Fibroblast of lung (primary cell): ENCODE results near the gene STARD3. TPM values are rescaled to one million over a fixed set of nuclear protein-coding genes. Genes with fewer than 3 reads are reported as not detected.

Experiments used
- DNase-seq, 2 donors: peaks; one replicate each; pipeline versions ENCODE4 v3.0.0 to v3.0.0-alpha.2; 2010; ENCODE audit warnings: low read depth in 2 of 2
- H2AFZ ChIP-seq: 2 replicates; pipeline ENCODE4 v1.5.1; 2012; ENCODE audit warnings: low read length, control low read depth, inconsistent platforms
- H3K27ac ChIP-seq: 2 replicates; pipeline ENCODE4 v1.5.1; 2011; ENCODE audit warnings: low read length, control low read depth; ENCODE audit not compliant: insufficient read depth
- H3K27me3 ChIP-seq: 2 replicates; pipeline ENCODE4 v1.5.1; 2011; ENCODE audit warnings: mild to moderate bottlenecking, low read length; ENCODE audit not compliant: control insufficient read depth, insufficient read depth
- H3K36me3 ChIP-seq: 2 replicates; pipeline ENCODE4 v1.5.1; 2011; ENCODE audit warnings: low read length; ENCODE audit not compliant: control insufficient read depth, insufficient read depth
- H3K4me1 ChIP-seq: 2 replicates; pipeline ENCODE4 v1.5.1; 2011; ENCODE audit warnings: low read length; ENCODE audit not compliant: control insufficient read depth, insufficient read depth; ENCODE audit errors: extremely low read depth
- H3K4me2 ChIP-seq: 2 replicates; pipeline ENCODE4 v1.5.1; 2011; ENCODE audit warnings: low read length, control low read depth; ENCODE audit not compliant: insufficient read depth; ENCODE audit errors: extremely low read depth
- H3K4me3 ChIP-seq, 4 experiments: fragments of 200-600 bp in 1 of 4; sonication (generic) in 1 of 4; replicated peaks in 1 of 4; 2 replicates each; pipeline ENCODE4 v1.5.1; 2011 to 2016; ENCODE audit warnings: low read length in 4 of 4, low read depth in 3 of 4, mild to moderate bottlenecking in 3 of 4, control low read depth in 2 of 4, inconsistent platforms in 1 of 4, mixed read lengths in 1 of 4; ENCODE audit not compliant: insufficient read depth in 1 of 4; ENCODE audit errors: control extremely low read depth in 1 of 4
- H3K79me2 ChIP-seq: 2 replicates; pipeline ENCODE4 v1.5.1; 2012; ENCODE audit warnings: mild to moderate bottlenecking, low read length, inconsistent platforms; ENCODE audit not compliant: control insufficient read depth, insufficient read depth
- H3K9ac ChIP-seq: 2 replicates; pipeline ENCODE4 v1.5.1; 2011; ENCODE audit warnings: mild to moderate bottlenecking, low read length, control low read depth; ENCODE audit not compliant: insufficient read depth
- H3K9me3 ChIP-seq: 2 replicates; pipeline ENCODE4 v1.5.1; 2012; ENCODE audit warnings: low read depth, low read length; ENCODE audit not compliant: control insufficient read depth, insufficient read depth
- H4K20me1 ChIP-seq: 2 replicates; pipeline ENCODE4 v1.5.1; 2011; ENCODE audit warnings: low read length; ENCODE audit not compliant: control insufficient read depth, insufficient read depth; ENCODE audit errors: extremely low read depth
- EZH2 ChIP-seq: IDR thresholded peaks from 2 replicates; pipeline ENCODE4 v1.5.1; 2012; ENCODE audit warnings: low read length, control low read depth, mild to moderate bottlenecking; ENCODE audit errors: missing control alignments
- polyA plus RNA-seq, 2 donors: library from polyadenylated mRNA; depleted of rRNA in 1 of 2; stranded (reverse) in 1 of 2; unstranded in 1 of 2; fragments of >200 nt; gene quantifications; 2 replicates each; pipeline ENCODE4 v1.2.1, GENCODE V29; 2011 to 2012; ENCODE audit warnings: missing spikeins in 1 of 2
- total RNA-seq: library from RNA; depleted of rRNA; stranded (reverse); fragments of >200 nt; gene quantifications from 2 replicates; pipeline ENCODE4 v1.2.1, GENCODE V29; 2014
- TF ChIP-seq, protein P1 (sequence below), 2 donors: IDR thresholded peaks in 1 of 2; conservative IDR thresholded peaks in 1 of 2; 1 replicate in 1 of 2; 2 replicates in 1 of 2; pipeline ENCODE4 v1.5.1; 2011 to 2012; ENCODE audit warnings: low read length in 2 of 2, control low read depth in 1 of 2, inconsistent platforms in 1 of 2, low read depth in 1 of 2, mild to moderate bottlenecking in 1 of 2

Gene STARD3
- total and polyA plus RNA-seq, 2 donors (not counting 1 experiment from before 2014, with no cell fraction given) = 30.4 to 31.7 TPM

DNA sequence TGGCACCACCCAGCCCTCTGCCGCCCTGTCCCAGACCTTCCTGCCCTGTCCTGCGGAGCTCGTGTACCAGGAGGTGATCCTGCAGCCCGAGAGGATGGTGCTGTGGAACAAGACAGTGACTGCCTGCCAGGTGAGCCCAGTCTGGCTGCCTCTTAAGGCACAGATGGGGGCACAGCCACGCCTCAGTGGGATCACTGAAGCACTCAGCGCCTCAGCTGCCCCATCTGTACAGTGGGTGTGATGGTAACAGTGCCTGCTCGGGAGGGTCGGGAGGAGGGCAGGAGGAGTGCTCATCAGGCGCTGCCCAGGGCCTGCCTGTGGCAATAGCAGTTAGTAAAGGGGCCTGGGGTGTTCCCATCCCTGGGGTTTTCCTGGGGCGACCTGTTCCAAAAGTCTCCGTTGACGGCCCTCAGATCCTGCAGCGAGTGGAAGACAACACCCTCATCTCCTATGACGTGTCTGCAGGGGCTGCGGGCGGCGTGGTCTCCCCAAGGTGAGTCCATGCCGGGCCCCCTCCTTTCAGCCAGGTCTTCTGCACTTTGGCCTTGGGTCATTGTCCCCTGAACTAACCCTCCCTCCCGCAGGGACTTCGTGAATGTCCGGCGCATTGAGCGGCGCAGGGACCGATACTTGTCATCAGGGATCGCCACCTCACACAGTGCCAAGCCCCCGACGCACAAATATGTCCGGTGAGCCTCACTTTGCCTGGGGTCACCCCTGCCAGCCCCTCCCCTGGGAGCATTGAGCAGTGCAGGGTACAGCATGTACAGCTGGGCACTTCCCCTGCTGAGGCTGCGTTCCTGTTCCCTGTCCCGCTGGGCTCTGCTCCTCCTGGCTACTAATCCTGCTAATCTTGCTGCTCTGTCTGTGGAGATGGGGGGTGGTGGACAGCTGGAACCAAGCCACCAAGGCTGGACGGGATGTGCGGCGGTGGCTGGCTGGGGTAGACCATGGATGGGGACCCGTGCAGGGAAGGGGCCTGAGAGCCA lies 23.7 kb downstream of the STARD3 start:
- Histone ChIP-seq H4K20me1 (no peaks in the 10 kb centered on the region), H3K79me2 (no peaks in the 10 kb centered on the region), H3K36me3 (peaks cover 10% of the 10 kb centered on the region), H3K4me3 (no peak overlapping the region), H3K9ac (no peak overlapping the region), H3K4me1 (no peaks in the 10 kb centered on the region), H3K27me3 (no peaks in the 10 kb centered on the region), H2AFZ (no peak overlapping the region), H3K9me3 (no peaks in the 10 kb centered on the region), H3K27ac (no peak overlapping the region), H3K4me2 (no peak overlapping the region)
- TF ChIP-seq EZH2 = no peak
- TF ChIP-seq, protein P1, sequence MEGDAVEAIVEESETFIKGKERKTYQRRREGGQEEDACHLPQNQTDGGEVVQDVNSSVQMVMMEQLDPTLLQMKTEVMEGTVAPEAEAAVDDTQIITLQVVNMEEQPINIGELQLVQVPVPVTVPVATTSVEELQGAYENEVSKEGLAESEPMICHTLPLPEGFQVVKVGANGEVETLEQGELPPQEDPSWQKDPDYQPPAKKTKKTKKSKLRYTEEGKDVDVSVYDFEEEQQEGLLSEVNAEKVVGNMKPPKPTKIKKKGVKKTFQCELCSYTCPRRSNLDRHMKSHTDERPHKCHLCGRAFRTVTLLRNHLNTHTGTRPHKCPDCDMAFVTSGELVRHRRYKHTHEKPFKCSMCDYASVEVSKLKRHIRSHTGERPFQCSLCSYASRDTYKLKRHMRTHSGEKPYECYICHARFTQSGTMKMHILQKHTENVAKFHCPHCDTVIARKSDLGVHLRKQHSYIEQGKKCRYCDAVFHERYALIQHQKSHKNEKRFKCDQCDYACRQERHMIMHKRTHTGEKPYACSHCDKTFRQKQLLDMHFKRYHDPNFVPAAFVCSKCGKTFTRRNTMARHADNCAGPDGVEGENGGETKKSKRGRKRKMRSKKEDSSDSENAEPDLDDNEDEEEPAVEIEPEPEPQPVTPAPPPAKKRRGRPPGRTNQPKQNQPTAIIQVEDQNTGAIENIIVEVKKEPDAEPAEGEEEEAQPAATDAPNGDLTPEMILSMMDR (conservative IDR thresholded peaks at IDR 0.05 in 1 of 2, IDR thresholded peaks at IDR 0.05 in 1 of 2; ENCODE audit: low read depth in 1 of 2, low read length in 2 of 2) = no peak
- no peak for DNase-seq

GRCh38 chr17:39661744-39662541 lies 25.0 kb downstream of the STARD3 start:
- no peak overlapping the region for H2AFZ ChIP-seq
- peaks cover 9% of the 10 kb centered on the region for H3K27me3 ChIP-seq
- DNase-seq = no peak
- TF ChIP-seq, protein P1 (conservative IDR thresholded peaks at IDR 0.05 in 1 of 2, IDR thresholded peaks at IDR 0.05 in 1 of 2; ENCODE audit: low read depth in 1 of 2, low read length in 2 of 2) = no peak
- no peak for TF ChIP-seq EZH2
- peaks cover 10% of the 10 kb centered on the region for H3K36me3 ChIP-seq
- no peaks in the 10 kb centered on the region for H3K79me2 ChIP-seq
- no peak overlapping the region for H3K27ac ChIP-seq
- H3K4me1 ChIP-seq = no peaks in the 10 kb centered on the region
- no peak overlapping the region for H3K9ac ChIP-seq
- no peak overlapping the region for H3K4me2 ChIP-seq
- H3K9me3 ChIP-seq = no peaks in the 10 kb centered on the region
- H3K4me3 ChIP-seq = no peak overlapping the region
- H4K20me1 ChIP-seq = no peaks in the 10 kb centered on the region
